NOMO-1 treated with dmso at 0.1 percent for 144 hours (cell line): ENCODE results near the gene ACSF2.
A peak's percentile ranks its signal among the peaks of the same experiment; 100 is the strongest.

Source experiments
- DNase-seq: peaks from one replicate; lab custom pipeline; 2025; ENCODE audit not compliant: unreplicated experiment; lab: John Stamatoyannopoulos, UW

ACSF2 gene

GRCh38 chr17:50439008-50439407 lies 13.0 kb downstream of the ACSF2 start:
- no peak for DNase-seq

- no peak for DNase-seq
Measured at GRCh38 chr17:50440172-50440837, 14.3 kb downstream of the ACSF2 start.

GRCh38 chr17:50440838-50441829 lies 15.1 kb downstream of the ACSF2 start:
- no peak for DNase-seq

- no peak for DNase-seq
Measured at GRCh38 chr17:50443505-50443974, 17.5 kb downstream of the ACSF2 start.

- DNase-seq = no peak
Measured at GRCh38 chr17:50444841-50445715, 19.1 kb downstream of the ACSF2 start.

- DNase-seq = no peak
Measured at GRCh38 chr17:50445730-50446325, 19.8 kb downstream of the ACSF2 start.

- no peak for DNase-seq
Measured at GRCh38 chr17:50447870-50448595, 22.0 kb downstream of the ACSF2 start.

GRCh38 chr17:50448643-50449042 lies 22.6 kb downstream of the ACSF2 start:
- no peak for DNase-seq

GRCh38 chr17:50451943-50452629 lies 26.1 kb downstream of the ACSF2 start:
- DNase-seq = no peak

- DNase-seq = peak; percentile 74
Measured at GRCh38 chr17:50452630-50453300, 26.7 kb downstream of the ACSF2 start.

GRCh38 chr17:50453901-50454300 lies 27.9 kb downstream of the ACSF2 start:
- DNase-seq = no peak

- no peak for DNase-seq
Measured at GRCh38 chr17:50457621-50458020, 31.6 kb downstream of the ACSF2 start.

GRCh38 chr17:50458270-50458669 lies 32.3 kb downstream of the ACSF2 start:
- DNase-seq = no peak

GRCh38 chr17:50458701-50459676 lies 33.0 kb downstream of the ACSF2 start:
- no peak for DNase-seq

- DNase-seq = no peak
Measured at GRCh38 chr17:50459756-50460155, 33.7 kb downstream of the ACSF2 start.

GRCh38 chr17:50460831-50461526 lies 35.0 kb downstream of the ACSF2 start:
- DNase-seq = no peak

GRCh38 chr17:50461550-50462132 lies 35.6 kb downstream of the ACSF2 start:
- DNase-seq = no peak
